ENCODE measurements around the gene PARVB.
A peak's percentile ranks its signal among the peaks of the same experiment; 100 is the strongest.

Gene PARVB

DNA sequence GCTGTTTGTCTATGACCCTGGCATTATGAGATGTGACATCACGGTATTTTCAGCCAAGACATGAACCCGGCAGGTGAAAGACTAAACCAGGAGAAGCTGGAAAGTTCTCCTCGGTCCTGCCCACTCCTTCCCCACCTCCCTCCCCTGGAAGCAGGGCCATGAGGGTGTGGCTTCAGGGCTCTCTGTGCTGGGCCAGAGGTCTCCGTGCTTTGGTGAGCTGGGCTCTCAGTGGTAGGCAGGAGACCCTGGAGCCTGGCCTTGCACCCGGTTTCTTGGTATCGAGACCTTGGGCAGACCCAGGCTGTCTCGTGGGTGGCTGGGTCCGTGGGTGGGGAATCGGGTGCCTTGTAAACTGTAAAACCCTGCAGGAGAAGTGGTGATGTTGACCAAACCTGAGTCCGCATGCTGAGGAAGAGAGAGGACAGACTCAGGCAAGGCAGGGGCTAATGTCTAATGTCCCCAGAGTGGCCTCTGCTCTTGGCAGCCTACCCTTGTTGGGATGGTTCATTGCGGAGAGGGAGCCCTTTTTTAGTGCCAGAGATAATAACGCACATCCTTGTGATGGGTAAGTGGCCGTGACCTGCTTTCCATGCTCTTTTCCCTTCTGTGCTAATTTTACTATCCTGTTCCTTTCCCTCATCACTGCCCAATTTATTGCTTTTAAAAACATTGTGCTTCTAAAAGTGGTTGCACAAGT, 108.0 kb downstream of the PARVB start:
- intact Hi-C loops (cut with DNase I; ENCODE audit: low total_unique reads): no loop called here
- Histone ChIP-seq H3K27ac (no peak overlapping the region), H3K4me3 (no peak overlapping the region), H3K4me1 (no peaks in the 10 kb centered on the region), H3K36me3 (peaks cover 0 to 25% (median 9%) of the 10 kb centered on the region in 3 donors), H3K9me3 (peaks cover 0 to 9% (median 9%) of the 10 kb centered on the region in 3 donors), H3K27me3 (no peaks in the 10 kb centered on the region)
- TF ChIP-seq, protein P1, sequence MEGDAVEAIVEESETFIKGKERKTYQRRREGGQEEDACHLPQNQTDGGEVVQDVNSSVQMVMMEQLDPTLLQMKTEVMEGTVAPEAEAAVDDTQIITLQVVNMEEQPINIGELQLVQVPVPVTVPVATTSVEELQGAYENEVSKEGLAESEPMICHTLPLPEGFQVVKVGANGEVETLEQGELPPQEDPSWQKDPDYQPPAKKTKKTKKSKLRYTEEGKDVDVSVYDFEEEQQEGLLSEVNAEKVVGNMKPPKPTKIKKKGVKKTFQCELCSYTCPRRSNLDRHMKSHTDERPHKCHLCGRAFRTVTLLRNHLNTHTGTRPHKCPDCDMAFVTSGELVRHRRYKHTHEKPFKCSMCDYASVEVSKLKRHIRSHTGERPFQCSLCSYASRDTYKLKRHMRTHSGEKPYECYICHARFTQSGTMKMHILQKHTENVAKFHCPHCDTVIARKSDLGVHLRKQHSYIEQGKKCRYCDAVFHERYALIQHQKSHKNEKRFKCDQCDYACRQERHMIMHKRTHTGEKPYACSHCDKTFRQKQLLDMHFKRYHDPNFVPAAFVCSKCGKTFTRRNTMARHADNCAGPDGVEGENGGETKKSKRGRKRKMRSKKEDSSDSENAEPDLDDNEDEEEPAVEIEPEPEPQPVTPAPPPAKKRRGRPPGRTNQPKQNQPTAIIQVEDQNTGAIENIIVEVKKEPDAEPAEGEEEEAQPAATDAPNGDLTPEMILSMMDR (IDR thresholded peaks at IDR 0.05): no peak
- DNase-seq: no peak

DNA sequence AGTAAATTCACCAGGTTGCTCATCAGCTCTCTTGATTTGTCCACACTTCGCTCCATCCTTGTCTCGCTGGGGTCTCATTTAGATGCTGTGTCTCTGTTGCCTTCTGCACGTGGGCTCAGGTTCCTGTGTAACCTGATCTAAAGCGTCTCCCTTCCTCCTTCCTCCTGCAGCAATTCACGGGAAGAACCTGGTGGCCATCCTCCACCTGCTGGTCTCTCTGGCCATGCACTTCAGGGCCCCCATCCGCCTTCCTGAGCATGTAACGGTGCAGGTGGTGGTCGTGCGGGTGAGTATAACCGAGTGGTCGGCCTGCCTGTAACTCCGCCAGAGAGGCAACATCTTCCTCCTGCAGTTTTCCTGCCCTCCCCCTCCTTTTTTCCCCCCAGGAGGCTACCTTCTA, 108.6 kb downstream of the PARVB start:
- H3K4me3 ChIP-seq: no peak overlapping the region
- no peaks in the 10 kb centered on the region for H3K4me1 ChIP-seq
- no peak for DNase-seq
- TF ChIP-seq, protein P1 (IDR thresholded peaks at IDR 0.05): no peak
- H3K27ac ChIP-seq: no peak overlapping the region
- intact Hi-C loops (cut with DNase I; ENCODE audit: low total_unique reads): no loop called here
- H3K9me3 ChIP-seq: peaks cover 0 to 15% (median 11%) of the 10 kb centered on the region in 3 donors
- peaks cover 6 to 31% (median 14%) of the 10 kb centered on the region in 3 donors for H3K36me3 ChIP-seq
- no peaks in the 10 kb centered on the region for H3K27me3 ChIP-seq

DNA sequence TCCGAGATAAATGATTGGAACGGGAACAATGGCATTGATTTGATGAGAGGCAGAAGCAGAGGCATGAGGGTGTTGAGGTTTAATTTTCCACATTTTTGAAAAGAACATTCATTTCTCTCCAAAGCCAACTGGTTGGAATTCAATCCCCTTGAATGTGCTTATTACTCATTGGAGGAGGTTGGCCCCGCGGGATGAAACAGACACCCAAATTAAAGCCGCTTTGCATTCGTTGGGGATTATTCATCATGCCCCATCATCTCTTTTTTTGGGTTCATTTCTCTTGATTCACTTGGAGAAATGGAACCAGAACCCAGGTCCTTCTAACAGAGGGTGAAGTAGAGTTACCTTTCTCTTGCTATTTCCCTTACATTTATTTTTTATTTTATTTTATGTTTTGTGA, 109.1 kb downstream of the PARVB start:
- H3K27ac ChIP-seq: no peak overlapping the region
- no peaks in the 10 kb centered on the region for H3K27me3 ChIP-seq
- H3K36me3 ChIP-seq: peaks cover 10 to 35% (median 16%) of the 10 kb centered on the region in 3 donors
- DNase-seq: no peak
- H3K9me3 ChIP-seq: peaks cover 0 to 17% (median 16%) of the 10 kb centered on the region in 3 donors
- TF ChIP-seq, protein P1 (IDR thresholded peaks at IDR 0.05): no peak
- H3K4me1 ChIP-seq: no peaks in the 10 kb centered on the region
- no peak overlapping the region for H3K4me3 ChIP-seq
- intact Hi-C loops (cut with DNase I; ENCODE audit: low total_unique reads): no loop called here

DNA sequence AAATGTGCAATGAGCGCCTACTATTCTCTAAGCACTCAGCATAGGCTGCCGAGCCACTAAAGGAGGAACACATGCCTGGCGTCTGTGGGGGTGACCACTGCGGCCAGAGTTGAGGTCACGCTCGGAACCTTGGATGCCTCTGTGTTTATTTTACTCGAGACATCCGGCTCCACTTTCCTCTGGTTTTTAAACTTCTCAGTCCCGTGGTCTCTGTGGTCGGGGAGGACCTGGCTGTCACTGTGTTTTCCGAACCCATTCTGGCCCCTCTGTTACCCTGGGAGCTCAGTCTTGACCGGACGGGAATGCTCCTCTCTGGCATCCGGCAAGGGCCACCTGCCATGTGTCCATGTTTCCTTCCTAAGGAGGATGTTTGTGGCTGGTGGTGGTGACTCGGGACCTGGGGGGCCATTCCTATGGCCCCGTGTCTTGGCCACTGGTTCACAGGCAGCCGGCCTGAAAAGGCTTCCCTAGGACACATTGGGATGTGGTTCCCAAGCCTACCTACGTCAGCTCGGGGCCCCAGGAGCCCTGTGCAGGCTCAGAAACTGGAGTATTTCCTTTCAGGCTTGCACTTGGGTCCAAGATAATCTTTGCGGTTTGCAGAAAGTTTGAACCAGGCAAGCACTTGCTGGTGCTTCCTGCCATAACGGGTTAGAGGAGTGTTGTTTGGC, 109.9 kb downstream of the PARVB start:
- intact Hi-C loops (cut with DNase I; ENCODE audit: low total_unique reads): no loop called here
- Histone ChIP-seq H3K27ac (no peak overlapping the region), H3K9me3 (peaks cover 0 to 20% (median 17%) of the 10 kb centered on the region in 3 donors), H3K36me3 (peaks cover 11 to 42% (median 16%) of the 10 kb centered on the region in 3 donors), H3K27me3 (no peaks in the 10 kb centered on the region), H3K4me1 (no peaks in the 10 kb centered on the region), H3K4me3 (no peak overlapping the region)
- DNase-seq: peak in 1 of 2 donors; percentile 30
- TF ChIP-seq, protein P1 (IDR thresholded peaks at IDR 0.05): no peak

DNA sequence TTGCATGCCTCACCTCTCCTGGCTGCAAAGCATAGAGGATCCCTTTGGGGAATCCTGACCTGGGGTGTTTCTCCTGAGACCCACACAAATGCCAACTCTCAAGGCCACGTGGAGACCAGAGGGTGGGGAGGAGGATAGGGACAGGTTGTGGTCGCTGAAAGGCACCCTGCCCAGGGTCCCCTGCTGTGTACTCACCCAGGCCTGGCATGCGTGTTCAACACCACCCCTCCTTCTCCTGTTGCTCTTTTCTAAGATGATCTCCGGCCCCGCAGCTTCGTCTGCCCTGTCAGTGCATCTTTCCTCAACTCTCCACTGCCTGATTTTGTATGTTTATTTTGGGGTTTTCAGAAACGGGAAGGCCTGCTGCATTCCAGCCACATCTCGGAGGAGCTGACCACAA, 112.0 kb downstream of the PARVB start:
- Histone ChIP-seq H3K36me3 (peaks cover 11 to 48% (median 16%) of the 10 kb centered on the region in 3 donors), H3K4me1 (no peaks in the 10 kb centered on the region), H3K9me3 (peaks cover 0 to 20% (median 17%) of the 10 kb centered on the region in 3 donors), H3K27me3 (no peaks in the 10 kb centered on the region), H3K27ac (no peak overlapping the region), H3K4me3 (no peak overlapping the region)
- DNase-seq: no peak
- TF ChIP-seq, protein P1 (IDR thresholded peaks at IDR 0.05): no peak
- intact Hi-C loops (cut with DNase I; ENCODE audit: low total_unique reads): no loop called here
